NCI-H1092 treated with DMSO at 0.1 percent for 48 hours (cell line): Measurements from ENCODE around the gene ACER2.
A peak's percentile ranks its signal among the peaks of the same experiment; 100 is the strongest.

ENCODE experiments used
- DNase-seq: peaks from one replicate; lab custom pipeline; 2025; lab: John Stamatoyannopoulos, UW

Gene ACER2

GRCh38 chr9:19456426-19456825 lies 47.6 kb downstream of the ACER2 start:
- peak; percentile 34 for DNase-seq

- DNase-seq, result peak; percentile 88
These were observed 48.3 kb downstream of the ACER2 start for GRCh38 chr9:19456996-19457692.

DNA sequence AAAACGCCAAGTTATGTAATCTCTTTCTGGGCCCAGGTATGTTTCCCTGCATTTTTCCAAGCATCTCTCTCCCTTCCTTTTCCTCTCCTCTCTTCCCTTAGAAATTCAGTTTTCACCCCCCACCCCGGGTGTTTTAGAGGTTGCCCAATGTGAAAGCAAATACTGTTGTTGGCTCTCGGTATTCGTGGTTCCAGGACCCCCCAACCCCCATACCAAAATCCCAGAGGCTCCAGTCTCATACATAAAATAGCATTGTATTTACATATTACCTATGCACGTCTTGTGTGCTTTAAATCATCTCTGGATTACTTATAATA lies 48.8 kb downstream of the ACER2 start:
- DNase-seq, result no peak

DNA sequence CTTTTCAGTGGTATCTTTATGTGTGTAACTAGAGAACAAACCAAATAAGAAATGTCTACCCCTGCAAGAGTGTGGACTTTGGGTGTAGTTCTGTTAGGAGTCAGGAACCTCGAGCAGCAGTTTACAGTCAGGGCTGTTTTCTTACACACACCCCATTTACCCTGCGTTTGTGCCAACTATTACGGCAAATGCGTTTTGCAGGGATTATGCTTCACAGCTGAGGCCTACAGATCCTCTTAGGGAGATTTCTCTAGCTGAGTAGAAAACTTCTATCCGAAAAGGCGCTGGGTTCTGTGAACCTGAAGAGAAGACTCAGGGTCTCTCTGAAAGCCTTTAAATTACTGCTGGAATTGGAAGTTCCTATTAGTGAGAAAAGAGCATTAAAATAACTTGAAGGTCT lies 51.4 kb downstream of the ACER2 start:
- DNase-seq, result no peak

DNA sequence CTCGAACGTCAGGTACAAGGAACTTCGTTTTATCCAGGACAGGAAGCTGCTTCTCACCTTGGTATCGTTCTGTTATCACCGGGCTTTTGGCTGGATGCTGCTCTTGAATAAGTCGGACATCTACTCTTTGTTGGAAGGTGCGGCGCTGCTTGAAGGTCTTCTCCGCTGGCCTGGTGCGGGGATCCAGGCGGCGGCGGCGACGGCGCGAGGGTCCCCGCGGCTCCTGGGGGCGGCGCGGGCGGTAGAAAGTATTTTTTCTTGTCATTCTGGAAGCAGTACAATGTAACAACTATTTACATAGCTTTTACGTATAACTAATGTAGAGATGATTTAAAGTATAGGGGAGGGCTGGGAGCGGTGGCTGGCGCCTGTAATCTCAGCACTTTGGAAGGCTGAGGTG lies 52.3 kb downstream of the ACER2 start:
- no peak for DNase-seq

DNA sequence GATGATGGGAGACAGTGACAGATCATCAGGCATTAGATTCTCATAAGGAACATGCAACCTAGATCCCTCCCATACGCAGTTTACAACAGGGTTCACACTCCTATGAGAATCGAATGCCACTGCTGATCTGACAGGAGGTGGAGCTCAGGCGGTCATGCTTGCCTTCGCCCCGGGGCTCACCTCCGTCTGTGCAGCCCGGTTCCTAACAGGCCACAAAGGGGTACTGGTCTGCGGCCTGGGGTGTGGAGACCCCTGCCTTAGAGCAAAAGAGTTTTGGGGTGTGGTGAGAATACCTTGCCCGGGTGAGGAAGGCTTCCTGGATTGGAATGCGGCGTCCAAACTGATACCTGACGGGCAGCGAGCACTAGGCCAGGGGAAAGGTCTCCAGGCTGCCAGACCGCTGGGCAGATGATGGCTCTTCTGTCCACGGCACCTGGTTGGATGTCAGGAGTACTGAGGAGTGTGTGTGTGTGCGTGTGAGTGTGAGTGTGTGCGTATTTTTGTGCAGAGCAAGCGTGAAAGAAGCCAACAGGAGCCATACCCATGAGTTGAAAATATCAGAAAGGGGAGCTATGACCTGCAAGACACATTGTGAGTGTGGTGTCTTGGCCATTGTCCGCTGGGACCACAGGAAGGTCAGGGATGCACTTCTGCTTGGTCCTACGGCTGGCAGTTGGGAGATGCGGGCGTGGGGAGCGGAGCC lies 55.4 kb downstream of the ACER2 start:
- DNase-seq, result no peak

GRCh38 chr9:19464764-19465585 lies 56.2 kb downstream of the ACER2 start:
- peak; percentile 71 for DNase-seq

DNA sequence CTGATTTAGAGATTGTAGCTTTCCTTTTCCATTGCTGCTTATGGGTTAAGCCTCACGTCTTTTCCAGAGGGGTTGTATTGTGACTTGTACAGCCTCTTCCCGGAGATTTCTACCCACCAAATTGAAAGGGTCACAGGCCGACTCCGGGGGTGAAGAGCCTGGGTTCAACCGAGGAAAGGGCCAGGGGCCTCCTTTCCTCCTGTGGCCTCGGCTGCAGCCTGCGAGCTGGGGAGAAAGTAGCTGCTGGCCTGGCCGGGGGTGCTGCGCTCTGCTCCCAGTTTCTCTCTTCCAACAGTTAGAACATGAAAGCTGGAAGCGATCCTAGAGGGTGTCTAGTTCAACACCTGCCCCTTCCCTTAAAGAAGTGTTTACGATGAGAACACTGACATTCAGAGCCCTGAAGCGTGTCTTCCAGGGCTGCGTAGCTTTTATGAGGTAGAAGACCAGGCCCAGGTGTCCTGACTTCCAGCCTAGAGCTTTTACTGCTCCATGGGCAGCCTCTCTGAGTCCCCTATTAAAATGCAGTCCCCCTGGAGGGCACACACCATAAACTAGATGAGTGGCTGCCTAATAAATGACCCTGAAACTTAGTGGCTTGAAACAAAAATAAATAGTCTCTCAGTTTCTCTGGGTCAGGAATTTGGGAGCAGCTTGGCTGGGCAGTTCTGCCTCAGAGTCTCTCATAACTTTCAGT lies 56.9 kb downstream of the ACER2 start:
- no peak for DNase-seq

DNA sequence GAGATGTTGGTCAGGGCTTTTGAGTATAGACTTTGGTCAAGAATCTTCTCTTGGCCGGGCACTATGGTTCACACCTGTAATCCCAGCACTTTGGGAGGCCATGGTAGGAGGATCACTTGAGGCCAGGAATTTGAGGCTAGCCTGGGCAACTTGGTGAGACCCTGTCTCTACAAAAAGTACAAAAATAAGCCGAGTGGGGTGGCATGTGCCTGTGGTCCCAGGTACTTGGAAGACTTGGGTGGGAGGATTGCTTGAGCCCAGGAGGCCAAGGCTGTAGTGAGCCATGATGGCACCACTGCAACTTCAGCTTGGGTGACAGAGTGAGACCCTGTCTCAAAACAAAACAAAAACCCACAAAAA lies 57.5 kb downstream of the ACER2 start:
- no peak for DNase-seq

DNA sequence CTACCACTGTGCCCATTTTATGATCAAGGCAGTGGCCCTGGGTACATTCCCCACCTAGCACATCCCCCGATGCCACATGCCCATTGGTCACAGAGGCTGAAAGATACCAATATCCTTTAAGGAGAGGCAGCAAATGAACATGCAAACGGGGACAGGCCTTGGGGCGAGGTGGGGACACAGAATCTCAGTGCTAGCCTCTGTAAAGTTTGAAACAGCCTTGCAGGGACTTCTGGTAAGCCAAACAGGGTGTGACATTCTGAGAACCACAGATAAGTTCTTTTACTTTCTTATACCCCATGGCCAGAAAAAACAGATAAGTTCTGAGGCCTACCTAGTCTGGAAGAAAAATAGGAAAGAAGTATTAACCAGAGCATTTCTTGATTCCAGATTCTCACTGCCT lies 60.5 kb downstream of the ACER2 start:
- DNase-seq, result no peak

DNA sequence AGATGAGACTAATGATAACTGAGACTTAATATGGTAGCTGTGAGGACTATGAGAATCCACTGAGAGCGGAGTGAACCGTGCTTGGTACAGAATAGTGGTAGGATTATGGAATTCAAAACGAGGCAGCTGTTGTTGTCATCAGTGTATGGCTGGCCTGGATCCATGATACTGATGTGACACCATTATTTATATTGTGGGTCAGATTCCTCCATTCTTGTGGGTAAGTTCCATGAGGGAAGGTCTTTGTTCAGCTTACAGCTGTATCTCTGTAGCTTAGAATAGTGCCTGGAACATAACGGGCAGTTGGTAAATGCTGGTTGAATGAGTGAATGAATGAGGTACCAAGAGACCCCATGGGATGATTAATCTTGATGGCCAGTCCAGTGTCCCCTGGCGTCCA lies 61.8 kb downstream of the ACER2 start:
- DNase-seq, result no peak

DNA sequence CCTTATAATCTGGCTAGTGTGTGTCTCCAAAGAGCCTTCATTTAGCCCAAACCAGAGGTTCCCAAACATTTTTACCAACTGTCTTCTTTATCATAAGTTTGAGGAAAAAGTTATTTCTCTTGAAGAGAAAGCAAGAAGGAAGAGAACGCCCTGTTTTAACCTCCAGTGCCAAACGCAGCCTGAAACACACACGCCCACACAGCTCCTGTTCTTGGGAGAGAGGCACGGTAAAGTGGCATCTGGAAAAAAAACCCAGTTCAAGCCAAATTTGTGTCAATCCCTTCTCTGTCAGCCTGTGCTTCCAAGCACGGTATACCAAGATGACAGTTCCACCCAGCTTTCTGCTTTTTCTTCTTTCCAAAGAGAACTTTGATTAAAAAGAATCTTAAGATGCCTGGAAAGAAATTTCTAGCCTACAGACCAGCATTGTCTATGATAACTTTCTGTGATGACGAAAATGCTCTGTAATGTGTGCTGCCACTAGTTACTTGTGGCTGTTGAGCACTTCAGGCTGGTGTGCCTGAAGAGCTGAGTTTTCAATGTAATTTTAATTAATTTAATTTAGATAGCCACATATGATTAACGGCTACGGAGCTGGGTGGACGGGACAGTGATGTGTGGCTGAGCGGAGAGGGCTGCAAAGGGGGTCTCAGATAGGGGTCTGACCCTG lies 62.3 kb downstream of the ACER2 start:
- no peak for DNase-seq

DNA sequence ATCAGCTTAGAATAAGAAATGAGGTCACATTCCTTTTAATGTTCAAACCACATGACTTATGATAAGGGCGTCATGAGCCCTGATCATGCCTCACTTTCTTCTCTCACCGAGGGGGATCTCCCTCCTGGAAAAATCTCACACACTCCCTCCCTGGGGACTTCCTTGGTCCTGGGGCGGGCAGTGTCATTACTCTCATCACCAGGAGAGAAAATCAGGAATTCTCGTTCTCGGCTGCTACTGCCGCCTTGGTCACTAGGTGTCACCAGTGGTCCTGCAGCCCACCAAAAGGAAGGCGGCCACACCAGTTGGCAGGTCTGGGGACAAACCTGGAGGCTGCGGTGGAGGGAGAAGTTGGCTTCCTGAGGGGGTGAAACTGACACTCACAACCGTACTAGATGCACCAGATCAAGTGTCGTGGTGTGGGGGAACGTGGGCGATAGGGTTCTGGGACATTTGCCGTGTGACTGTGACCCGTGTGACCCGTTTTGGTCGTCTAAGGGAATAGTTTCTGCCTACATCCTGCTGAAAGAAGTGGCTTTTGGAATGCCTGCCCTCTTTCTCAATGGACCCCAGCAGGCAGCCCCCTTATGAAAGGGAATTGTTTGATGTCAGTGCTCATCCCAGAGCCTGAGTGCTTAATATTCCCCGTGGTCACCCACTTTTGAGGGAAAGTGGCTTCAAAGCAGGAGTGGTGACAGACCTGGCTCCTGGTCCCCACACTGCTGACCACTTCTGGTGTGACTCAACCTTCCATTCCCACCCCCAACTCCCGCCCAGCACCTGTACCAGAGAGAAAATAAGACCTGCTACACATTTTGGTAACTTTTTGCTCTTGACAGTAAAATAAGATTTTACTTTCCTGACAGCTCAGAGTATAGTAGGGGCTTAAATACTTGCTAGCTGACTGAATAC lies 63.2 kb downstream of the ACER2 start:
- DNase-seq, result peak; percentile 42

DNA sequence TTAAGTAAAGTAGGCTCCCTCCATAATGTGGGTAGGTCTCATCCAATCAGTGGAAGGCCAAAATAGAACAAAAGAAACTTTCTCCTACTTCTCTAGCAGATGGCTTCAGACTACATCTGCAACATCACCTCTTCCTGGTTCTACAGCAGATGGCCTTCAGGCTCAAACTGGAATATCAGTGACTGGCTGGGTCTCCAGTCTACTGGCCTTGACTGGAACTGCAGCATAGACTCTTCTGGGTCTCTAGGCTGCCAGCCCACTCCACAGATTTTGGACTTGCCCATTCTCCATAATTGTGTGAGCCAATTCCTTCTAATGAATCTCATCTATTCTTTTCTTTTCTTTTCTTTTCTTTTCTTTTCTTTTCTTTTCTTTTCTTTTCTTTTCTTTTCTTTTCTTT lies 64.8 kb downstream of the ACER2 start:
- no peak for DNase-seq

DNA sequence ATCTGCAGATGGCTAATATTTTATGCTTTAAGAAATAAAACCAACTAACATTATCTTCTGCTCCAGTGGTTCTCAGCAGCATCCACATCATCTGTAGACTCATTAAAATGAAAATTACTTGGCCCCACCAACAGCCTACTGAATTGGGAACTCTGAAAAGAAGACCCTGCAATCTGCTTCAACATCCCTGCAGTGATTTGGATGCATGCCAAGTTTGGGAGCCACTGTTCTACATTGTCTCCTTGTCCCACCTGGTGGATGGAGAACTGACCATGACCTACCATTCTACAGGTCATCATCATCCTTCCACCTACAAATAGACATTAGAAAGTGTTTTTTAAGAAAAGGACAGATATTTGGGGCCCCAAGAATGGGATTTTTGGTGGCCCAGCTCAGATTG lies 71.1 kb downstream of the ACER2 start:
- DNase-seq, result no peak

GRCh38 chr9:19480345-19480744 lies 71.5 kb downstream of the ACER2 start:
- no peak for DNase-seq

GRCh38 chr9:19481121-19481870 lies 72.5 kb downstream of the ACER2 start:
- DNase-seq, result no peak

DNA sequence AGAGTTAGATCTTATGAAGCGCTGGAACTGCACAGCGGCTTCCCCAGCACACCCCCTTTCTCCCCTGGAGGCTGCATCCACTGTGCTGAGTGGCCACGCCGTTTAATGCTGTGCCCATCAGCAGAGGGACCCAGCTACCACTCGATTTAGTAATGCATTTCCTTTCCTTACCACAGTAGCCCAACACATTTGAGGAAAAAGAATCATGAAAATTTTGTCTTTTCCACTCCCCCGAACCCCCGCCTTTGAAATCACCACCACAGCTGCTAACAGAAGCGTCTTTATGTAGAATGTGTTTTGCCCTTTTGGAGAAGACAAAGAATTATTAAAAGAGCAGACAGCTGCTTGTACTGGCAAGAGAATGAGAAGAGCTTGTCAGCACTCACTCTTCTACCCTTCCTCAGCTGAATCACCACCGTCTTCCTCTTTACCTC lies 73.2 kb downstream of the ACER2 start:
- DNase-seq, result no peak

DNA sequence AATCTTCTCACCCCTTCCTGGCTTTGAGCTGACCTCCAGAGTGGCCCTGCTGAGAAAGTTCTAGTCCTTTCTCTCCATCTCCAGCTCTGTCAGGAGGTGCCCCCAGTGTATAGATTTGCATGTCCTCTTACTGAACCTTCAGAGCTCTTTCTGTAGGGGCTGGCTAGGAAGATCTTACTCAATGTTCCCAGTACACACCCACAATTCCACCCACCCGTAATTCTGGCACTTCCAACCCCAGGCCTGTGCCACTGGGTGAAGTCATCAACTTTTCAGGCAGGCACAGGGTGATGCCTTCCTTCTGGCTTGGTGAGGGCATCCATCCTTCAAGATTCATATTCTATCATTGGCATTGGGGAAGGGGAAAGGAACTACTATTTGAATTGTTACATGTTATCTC lies 75.9 kb downstream of the ACER2 start:
- DNase-seq, result no peak

- no peak for DNase-seq
These were observed 76.4 kb downstream of the ACER2 start for GRCh38 chr9:19485193-19485592.
